ENCODE measurements around the gene TAF4. TPM values are rescaled to one million over a fixed set of nuclear protein-coding genes. Genes with fewer than 3 reads are reported as not detected.

TAF4 gene
- polyA plus RNA-seq, 1 donor from 2014 or later: 10.2 TPM

GRCh38 chr20:62011938-62012534, 53.6 kb downstream of the TAF4 start:
- H4K20me1 ChIP-seq (ENCODE audit: insufficient read depth): no peaks in the 10 kb centered on the region
- H3K9me3 ChIP-seq (ENCODE audit: low read length): no peaks in the 10 kb centered on the region
- no peaks in the 10 kb centered on the region for H3K27me3 ChIP-seq (ENCODE audit: insufficient read depth, low read depth, low read length)
- peaks cover 12% of the 10 kb centered on the region for H3K79me2 ChIP-seq (replicated peaks; ENCODE audit: insufficient read depth, low read length)
- no peak overlapping the region for H3K4me3 ChIP-seq (ENCODE audit: low read length)
- H3K9me2 ChIP-seq (ENCODE audit: insufficient read depth, low read length): no peaks in the 10 kb centered on the region
- H3K4me2 ChIP-seq (ENCODE audit: low read length): no peak overlapping the region
- H3F3A ChIP-seq (ENCODE audit: insufficient read depth, low read length, poor library complexity, severe bottlenecking): no peaks in the 10 kb centered on the region
- H3K36me3 ChIP-seq (ENCODE audit: insufficient read depth, low read length): no peaks in the 10 kb centered on the region
- no peak overlapping the region for H3K9ac ChIP-seq (ENCODE audit: low read length)
- no peak overlapping the region for H3K27ac ChIP-seq (ENCODE audit: low read length)
- no peak overlapping the region for H2AFZ ChIP-seq (ENCODE audit: low read depth, low read length)
- no peak for TF ChIP-seq MXI1 (conservative IDR thresholded peaks at IDR 0.05; ENCODE audit: poor library complexity, severe bottlenecking)
- no peak for TF ChIP-seq TAF1 (IDR thresholded peaks at IDR 0.05; ENCODE audit: low read depth)
- TF ChIP-seq, protein P1, sequence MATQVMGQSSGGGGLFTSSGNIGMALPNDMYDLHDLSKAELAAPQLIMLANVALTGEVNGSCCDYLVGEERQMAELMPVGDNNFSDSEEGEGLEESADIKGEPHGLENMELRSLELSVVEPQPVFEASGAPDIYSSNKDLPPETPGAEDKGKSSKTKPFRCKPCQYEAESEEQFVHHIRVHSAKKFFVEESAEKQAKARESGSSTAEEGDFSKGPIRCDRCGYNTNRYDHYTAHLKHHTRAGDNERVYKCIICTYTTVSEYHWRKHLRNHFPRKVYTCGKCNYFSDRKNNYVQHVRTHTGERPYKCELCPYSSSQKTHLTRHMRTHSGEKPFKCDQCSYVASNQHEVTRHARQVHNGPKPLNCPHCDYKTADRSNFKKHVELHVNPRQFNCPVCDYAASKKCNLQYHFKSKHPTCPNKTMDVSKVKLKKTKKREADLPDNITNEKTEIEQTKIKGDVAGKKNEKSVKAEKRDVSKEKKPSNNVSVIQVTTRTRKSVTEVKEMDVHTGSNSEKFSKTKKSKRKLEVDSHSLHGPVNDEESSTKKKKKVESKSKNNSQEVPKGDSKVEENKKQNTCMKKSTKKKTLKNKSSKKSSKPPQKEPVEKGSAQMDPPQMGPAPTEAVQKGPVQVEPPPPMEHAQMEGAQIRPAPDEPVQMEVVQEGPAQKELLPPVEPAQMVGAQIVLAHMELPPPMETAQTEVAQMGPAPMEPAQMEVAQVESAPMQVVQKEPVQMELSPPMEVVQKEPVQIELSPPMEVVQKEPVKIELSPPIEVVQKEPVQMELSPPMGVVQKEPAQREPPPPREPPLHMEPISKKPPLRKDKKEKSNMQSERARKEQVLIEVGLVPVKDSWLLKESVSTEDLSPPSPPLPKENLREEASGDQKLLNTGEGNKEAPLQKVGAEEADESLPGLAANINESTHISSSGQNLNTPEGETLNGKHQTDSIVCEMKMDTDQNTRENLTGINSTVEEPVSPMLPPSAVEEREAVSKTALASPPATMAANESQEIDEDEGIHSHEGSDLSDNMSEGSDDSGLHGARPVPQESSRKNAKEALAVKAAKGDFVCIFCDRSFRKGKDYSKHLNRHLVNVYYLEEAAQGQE (IDR thresholded peaks at IDR 0.05; ENCODE audit: borderline replicate concordance): no peak

GRCh38 chr20:62011403-62011790, 54.3 kb downstream of the TAF4 start:
- Histone ChIP-seq H3K79me2 (replicated peaks; ENCODE audit: insufficient read depth, low read length) (peaks cover 6% of the 10 kb centered on the region), H3K4me2 (ENCODE audit: low read length) (no peak overlapping the region), H3K9me3 (ENCODE audit: low read length) (no peaks in the 10 kb centered on the region), H3K27ac (ENCODE audit: low read length) (no peak overlapping the region), H4K20me1 (ENCODE audit: insufficient read depth) (no peaks in the 10 kb centered on the region), H3K36me3 (ENCODE audit: insufficient read depth, low read length) (no peaks in the 10 kb centered on the region), H2AFZ (ENCODE audit: low read depth, low read length) (no peak overlapping the region), H3K9ac (ENCODE audit: low read length) (no peak overlapping the region), H3F3A (ENCODE audit: insufficient read depth, low read length, poor library complexity, severe bottlenecking) (no peaks in the 10 kb centered on the region), H3K4me3 (ENCODE audit: low read length) (no peak overlapping the region), H3K27me3 (ENCODE audit: insufficient read depth, low read depth, low read length) (no peaks in the 10 kb centered on the region), H3K9me2 (ENCODE audit: insufficient read depth, low read length) (no peaks in the 10 kb centered on the region)
- TF ChIP-seq RAD21 (conservative IDR thresholded peaks at IDR 0.05): no peak
- no peak for TF ChIP-seq EZH2 (IDR thresholded peaks at IDR 0.05; ENCODE audit: borderline replicate concordance, insufficient read depth, low read length, poor library complexity, severe bottlenecking)
- no peak for TF ChIP-seq SMC3 (conservative IDR thresholded peaks at IDR 0.05; ENCODE audit: poor library complexity)
- TF ChIP-seq, protein P1 (IDR thresholded peaks at IDR 0.05; ENCODE audit: borderline replicate concordance): no peak
- no peak for TF ChIP-seq POLR2AphosphoS5 (IDR thresholded peaks at IDR 0.05)
- no peak for TF ChIP-seq TAF1 (IDR thresholded peaks at IDR 0.05; ENCODE audit: low read depth)
- TF ChIP-seq, protein P2, sequence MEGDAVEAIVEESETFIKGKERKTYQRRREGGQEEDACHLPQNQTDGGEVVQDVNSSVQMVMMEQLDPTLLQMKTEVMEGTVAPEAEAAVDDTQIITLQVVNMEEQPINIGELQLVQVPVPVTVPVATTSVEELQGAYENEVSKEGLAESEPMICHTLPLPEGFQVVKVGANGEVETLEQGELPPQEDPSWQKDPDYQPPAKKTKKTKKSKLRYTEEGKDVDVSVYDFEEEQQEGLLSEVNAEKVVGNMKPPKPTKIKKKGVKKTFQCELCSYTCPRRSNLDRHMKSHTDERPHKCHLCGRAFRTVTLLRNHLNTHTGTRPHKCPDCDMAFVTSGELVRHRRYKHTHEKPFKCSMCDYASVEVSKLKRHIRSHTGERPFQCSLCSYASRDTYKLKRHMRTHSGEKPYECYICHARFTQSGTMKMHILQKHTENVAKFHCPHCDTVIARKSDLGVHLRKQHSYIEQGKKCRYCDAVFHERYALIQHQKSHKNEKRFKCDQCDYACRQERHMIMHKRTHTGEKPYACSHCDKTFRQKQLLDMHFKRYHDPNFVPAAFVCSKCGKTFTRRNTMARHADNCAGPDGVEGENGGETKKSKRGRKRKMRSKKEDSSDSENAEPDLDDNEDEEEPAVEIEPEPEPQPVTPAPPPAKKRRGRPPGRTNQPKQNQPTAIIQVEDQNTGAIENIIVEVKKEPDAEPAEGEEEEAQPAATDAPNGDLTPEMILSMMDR (IDR thresholded peaks at IDR 0.05; ENCODE audit: poor library complexity, severe bottlenecking): no peak
- no peak for TF ChIP-seq EP300 (conservative IDR thresholded peaks at IDR 0.05; ENCODE audit: poor library complexity, severe bottlenecking)
